ENCODE data around the gene SH3PXD2A.

The SH3PXD2A gene

GRCh38 chr10:103549349-103549685 lies 306.1 kb downstream of the SH3PXD2A start:
- FAIRE-seq (no peak), DNase-seq (ENCODE audit: insufficient read length, low spot score) (no peak)
- TF ChIP-seq POLR2A (IDR thresholded peaks at IDR 0.05; ENCODE audit: low read depth, low read length) (no peak), POU2F2 (IDR thresholded peaks at IDR 0.05; ENCODE audit: low read depth, low read length) (no peak), TAF1 (IDR thresholded peaks at IDR 0.05; ENCODE audit: low read depth, low read length) (no peak), PAX5 (IDR thresholded peaks at IDR 0.05; ENCODE audit: insufficient read depth, low read length, severe bottlenecking) (no peak), POLR2AphosphoS5 (IDR thresholded peaks at IDR 0.05; ENCODE audit: low read depth, low read length) (no peak), SPI1 (IDR thresholded peaks at IDR 0.05; ENCODE audit: low read depth, low read length) (no peak)

GRCh38 chr10:103548581-103549348 lies 306.6 kb downstream of the SH3PXD2A start:
- TF ChIP-seq TAF1 (IDR thresholded peaks at IDR 0.05; ENCODE audit: low read depth, low read length) = no peak
- no peak for TF ChIP-seq SPI1 (IDR thresholded peaks at IDR 0.05; ENCODE audit: low read depth, low read length)
- TF ChIP-seq PAX5 (IDR thresholded peaks at IDR 0.05; ENCODE audit: insufficient read depth, low read length, severe bottlenecking) = no peak
- no peak for TF ChIP-seq POLR2A (IDR thresholded peaks at IDR 0.05; ENCODE audit: low read depth, low read length)
- TF ChIP-seq POLR2AphosphoS5 (IDR thresholded peaks at IDR 0.05; ENCODE audit: low read depth, low read length) = no peak
- no peak for TF ChIP-seq POU2F2 (IDR thresholded peaks at IDR 0.05; ENCODE audit: low read depth, low read length)
- no peak for DNase-seq (ENCODE audit: insufficient read length, low spot score)
- peak; percentile 23 for FAIRE-seq

DNA sequence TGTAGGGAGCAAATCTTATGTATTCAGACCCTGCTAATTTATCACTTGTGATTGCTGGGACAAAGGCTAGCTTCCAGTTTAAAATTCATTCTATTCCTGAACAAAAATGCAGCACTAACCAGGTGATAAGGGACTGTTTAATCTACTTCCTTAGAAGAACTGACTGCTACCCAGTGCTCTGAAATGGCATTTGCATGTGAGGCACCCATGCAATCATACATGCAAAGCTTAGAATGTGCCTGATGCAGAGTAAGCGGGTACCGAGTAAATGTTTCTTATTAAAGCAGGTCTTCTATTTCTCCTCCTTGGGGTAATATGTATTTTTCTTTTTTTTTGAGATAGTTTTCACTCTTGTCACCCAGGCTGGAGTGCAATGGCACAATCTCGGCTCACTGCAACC lies 307.4 kb downstream of the SH3PXD2A start:
- DNase-seq (ENCODE audit: insufficient read length, low spot score) (no peak), FAIRE-seq (no peak)
- TF ChIP-seq PAX5 (IDR thresholded peaks at IDR 0.05; ENCODE audit: insufficient read depth, low read length, severe bottlenecking) (no peak), POLR2A (IDR thresholded peaks at IDR 0.05; ENCODE audit: low read depth, low read length) (no peak), POLR2AphosphoS5 (IDR thresholded peaks at IDR 0.05; ENCODE audit: low read depth, low read length) (no peak), TAF1 (IDR thresholded peaks at IDR 0.05; ENCODE audit: low read depth, low read length) (no peak), POU2F2 (IDR thresholded peaks at IDR 0.05; ENCODE audit: low read depth, low read length) (no peak), SPI1 (IDR thresholded peaks at IDR 0.05; ENCODE audit: low read depth, low read length) (no peak)

GRCh38 chr10:103547391-103547946 lies 307.9 kb downstream of the SH3PXD2A start:
- DNase-seq (ENCODE audit: insufficient read length, low spot score) (no peak), FAIRE-seq (no peak)
- no peak for TF ChIP-seq PAX5 (IDR thresholded peaks at IDR 0.05; ENCODE audit: insufficient read depth, low read length, severe bottlenecking)

DNA sequence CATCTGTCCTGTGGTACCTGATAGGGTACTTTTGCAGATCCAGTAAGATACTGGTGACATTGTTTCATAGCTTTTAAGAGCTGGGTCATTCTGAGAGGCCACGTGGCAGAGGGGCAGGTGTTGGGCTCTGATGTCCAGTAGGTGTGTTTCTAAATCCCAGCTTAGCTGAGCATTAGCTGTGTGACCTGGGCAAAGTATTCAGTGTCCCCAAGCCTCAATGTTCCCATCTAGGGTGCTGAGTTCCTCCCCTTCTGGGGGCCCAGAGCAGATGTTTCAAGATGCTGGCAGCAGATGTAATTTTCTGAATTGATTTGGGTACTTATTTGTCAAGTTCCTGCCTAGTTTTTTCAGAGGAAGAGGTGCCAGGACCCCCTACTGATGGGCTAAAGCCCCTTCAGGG lies 309.0 kb downstream of the SH3PXD2A start:
- DNase-seq (ENCODE audit: insufficient read length, low spot score) = no peak
- no peak for TF ChIP-seq TAF1 (IDR thresholded peaks at IDR 0.05; ENCODE audit: low read depth, low read length)
- no peak for TF ChIP-seq SPI1 (IDR thresholded peaks at IDR 0.05; ENCODE audit: low read depth, low read length)
- TF ChIP-seq POLR2AphosphoS5 (IDR thresholded peaks at IDR 0.05; ENCODE audit: low read depth, low read length) = no peak
- TF ChIP-seq POU2F2 (IDR thresholded peaks at IDR 0.05; ENCODE audit: low read depth, low read length) = no peak
- no peak for TF ChIP-seq PAX5 (IDR thresholded peaks at IDR 0.05; ENCODE audit: insufficient read depth, low read length, severe bottlenecking)
- no peak for FAIRE-seq

GRCh38 chr10:103545771-103546281 lies 309.6 kb downstream of the SH3PXD2A start:
- DNase-seq (ENCODE audit: insufficient read length, low spot score) (no peak), FAIRE-seq (no peak)
- TF ChIP-seq PAX5 (IDR thresholded peaks at IDR 0.05; ENCODE audit: insufficient read depth, low read length, severe bottlenecking) (no peak), POU2F2 (IDR thresholded peaks at IDR 0.05; ENCODE audit: low read depth, low read length) (no peak), POLR2A (IDR thresholded peaks at IDR 0.05; ENCODE audit: low read depth, low read length) (no peak)

DNA sequence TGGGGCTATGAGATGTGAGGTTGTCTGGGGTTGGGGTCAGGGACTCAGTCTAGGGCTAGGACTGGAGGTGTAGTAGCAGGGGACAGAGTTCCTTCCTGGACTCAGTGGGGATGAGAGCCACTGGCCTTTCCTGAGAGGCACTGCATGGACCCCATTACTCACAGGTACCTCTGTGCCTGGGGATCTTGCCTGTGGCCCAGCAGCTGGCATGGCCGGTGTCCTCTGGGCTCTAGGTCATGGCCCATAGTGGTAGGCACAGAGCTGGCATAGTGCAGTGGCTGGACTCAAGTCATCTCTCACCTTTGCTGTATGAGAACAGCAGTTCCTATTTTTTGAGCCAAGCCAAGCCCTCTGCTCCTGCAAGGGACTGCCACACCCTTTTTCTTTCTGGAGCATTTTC lies 310.0 kb downstream of the SH3PXD2A start:
- TF ChIP-seq SPI1 (IDR thresholded peaks at IDR 0.05; ENCODE audit: low read depth, low read length) = no peak
- TF ChIP-seq TAF1 (IDR thresholded peaks at IDR 0.05; ENCODE audit: low read depth, low read length) = no peak
- no peak for TF ChIP-seq PAX5 (IDR thresholded peaks at IDR 0.05; ENCODE audit: insufficient read depth, low read length, severe bottlenecking)
- no peak for TF ChIP-seq POU2F2 (IDR thresholded peaks at IDR 0.05; ENCODE audit: low read depth, low read length)
- no peak for TF ChIP-seq POLR2A (IDR thresholded peaks at IDR 0.05; ENCODE audit: low read depth, low read length)
- no peak for TF ChIP-seq POLR2AphosphoS5 (IDR thresholded peaks at IDR 0.05; ENCODE audit: low read depth, low read length)
- FAIRE-seq (no peak), DNase-seq (ENCODE audit: insufficient read length, low spot score) (no peak)

- TF ChIP-seq TAF1 (IDR thresholded peaks at IDR 0.05; ENCODE audit: low read depth, low read length) (no peak), POU2F2 (IDR thresholded peaks at IDR 0.05; ENCODE audit: low read depth, low read length) (no peak), POLR2A (IDR thresholded peaks at IDR 0.05; ENCODE audit: low read depth, low read length) (no peak), SPI1 (IDR thresholded peaks at IDR 0.05; ENCODE audit: low read depth, low read length) (no peak), PAX5 (IDR thresholded peaks at IDR 0.05; ENCODE audit: insufficient read depth, low read length, severe bottlenecking) (no peak), POLR2AphosphoS5 (IDR thresholded peaks at IDR 0.05; ENCODE audit: low read depth, low read length) (no peak)
- DNase-seq (ENCODE audit: insufficient read length, low spot score) = no peak
- no peak for FAIRE-seq
Measured at GRCh38 chr10:103544657-103545310, 310.6 kb downstream of the SH3PXD2A start.

Measured in GM12891 (cell line).